HepG2 (cell line): ENCODE data around the gene MRPL54. TPM values are rescaled to one million over a fixed set of nuclear protein-coding genes. Genes with fewer than 3 reads are reported as not detected.

Source experiments
- AGO1 ChIP-seq: fragments of 200-400 bp; formaldehyde crosslinking; IDR thresholded peaks from 2 replicates; pipeline ENCODE4 v1.6.1; 2017; ENCODE audit warnings: mild to moderate bottlenecking, low read depth, low read length, moderate library complexity; ENCODE audit not compliant: poor library complexity, severe bottlenecking
- ARID2 ChIP-seq: sonication (generic); formaldehyde crosslinking; IDR thresholded peaks from 2 replicates; pipeline ENCODE4 v1.8.1; 2022; ENCODE audit warnings: mild to moderate bottlenecking, missing genetic modification reagents, borderline replicate concordance
- ATF1 ChIP-seq: IDR thresholded peaks from 2 replicates; pipeline ENCODE4 v1.6.1; 2016; ENCODE audit warnings: mild to moderate bottlenecking, control low read depth
- DNMT1 ChIP-seq: sonication (generic); formaldehyde crosslinking; IDR thresholded peaks from 2 replicates; pipeline ENCODE4 v1.5.1; 2020; ENCODE audit warnings: mild to moderate bottlenecking, missing genetic modification reagents
- ETV5 ChIP-seq: IDR thresholded peaks from 2 replicates; pipeline ENCODE4 v1.6.1; 2018; ENCODE audit warnings: missing biosample characterization, missing genetic modification reagents, inconsistent platforms, borderline replicate concordance
- FOXC1 ChIP-seq: sonication (generic); formaldehyde crosslinking; IDR thresholded peaks from 2 replicates; pipeline ENCODE4 v1.8.0; 2022; ENCODE audit warnings: mild to moderate bottlenecking, missing genetic modification reagents, borderline replicate concordance
- GRHL1 ChIP-seq: sonication (generic); formaldehyde crosslinking; conservative IDR thresholded peaks from 2 replicates; pipeline ENCODE4 v1.8.0; 2022; ENCODE audit warnings: missing genetic modification reagents
- HIVEP1 ChIP-seq: sonication (generic); formaldehyde crosslinking; IDR thresholded peaks from 2 replicates; pipeline ENCODE4 v1.4.0; 2020; ENCODE audit warnings: mild to moderate bottlenecking, missing genetic modification reagents
- HOXA3 ChIP-seq: sonication (generic); formaldehyde crosslinking; IDR thresholded peaks from 2 replicates; pipeline ENCODE4 v1.5.0; 2020; ENCODE audit warnings: missing genetic modification reagents
- IRF1 ChIP-seq: sonication (generic); formaldehyde crosslinking; IDR thresholded peaks from 2 replicates; pipeline ENCODE4 v1.4.0; 2020; ENCODE audit warnings: low read depth, mild to moderate bottlenecking, missing genetic modification reagents
- MAZ ChIP-seq, 2 experiments: sonication (generic) in 1 of 2; formaldehyde crosslinking in 1 of 2; IDR thresholded peaks; 2 replicates each; pipeline versions ENCODE4 v1.5.0 to v1.6.1; 2012 to 2020; ENCODE audit warnings: low read depth in 2 of 2, mild to moderate bottlenecking in 2 of 2, borderline replicate concordance in 1 of 2, improper control_type of control experiment in 1 of 2, low read length in 1 of 2, missing genetic modification reagents in 1 of 2, moderate library complexity in 1 of 2
- MIER2 ChIP-seq: IDR thresholded peaks from 2 replicates; pipeline ENCODE4 v1.6.1; 2016; ENCODE audit warnings: missing biosample characterization, missing genetic modification reagents
- MTA1 ChIP-seq: sonication (generic); formaldehyde crosslinking; IDR thresholded peaks from 2 replicates; pipeline ENCODE4 v1.4.0; 2020; ENCODE audit warnings: missing genetic modification reagents, mild to moderate bottlenecking, borderline replicate concordance
- MYC ChIP-seq: sonication (generic); formaldehyde crosslinking; IDR thresholded peaks from 2 replicates; pipeline ENCODE4 v1.9.0; 2021; ENCODE audit warnings: missing genetic modification reagents, borderline replicate concordance
- NR2C2 ChIP-seq: sonication (generic); formaldehyde crosslinking; IDR thresholded peaks from 2 replicates; pipeline ENCODE4 v1.4.0; 2020; ENCODE audit warnings: missing genetic modification reagents, mild to moderate bottlenecking, moderate library complexity, borderline replicate concordance
- THRA ChIP-seq: sonication (generic); formaldehyde crosslinking; IDR thresholded peaks from 2 replicates; pipeline ENCODE4 v1.4.0; 2020; ENCODE audit warnings: missing genetic modification reagents, borderline replicate concordance
- TOE1 ChIP-seq: sonication (generic); formaldehyde crosslinking; IDR thresholded peaks from 2 replicates; pipeline ENCODE4 v1.4.0; 2020; ENCODE audit warnings: mild to moderate bottlenecking, missing genetic modification reagents
- ZBTB14 ChIP-seq: sonication (generic); formaldehyde crosslinking; IDR thresholded peaks from 2 replicates; pipeline ENCODE4 v1.4.0; 2020; ENCODE audit warnings: missing genetic modification reagents
- ZMAT3 ChIP-seq: sonication (generic); formaldehyde crosslinking; conservative IDR thresholded peaks from 2 replicates; pipeline ENCODE4 v1.7.0; 2021; ENCODE audit warnings: missing genetic modification reagents
- ZNF251 ChIP-seq: sonication (generic); formaldehyde crosslinking; IDR thresholded peaks from 2 replicates; pipeline ENCODE4 v1.9.0; 2021; ENCODE audit warnings: mild to moderate bottlenecking, missing genetic modification reagents
- ZNF282 ChIP-seq: fragments of 450-650 bp; IDR thresholded peaks from 2 replicates; pipeline ENCODE4 v1.6.1; 2018; ENCODE audit not compliant: partially characterized antibody
- ZNF619 ChIP-seq: sonication (generic); formaldehyde crosslinking; IDR thresholded peaks from 2 replicates; pipeline ENCODE4 v1.4.0; 2020; ENCODE audit warnings: mild to moderate bottlenecking, missing genetic modification reagents
- ZSCAN31 ChIP-seq: sonication (generic); formaldehyde crosslinking; IDR thresholded peaks from 2 replicates; pipeline ENCODE4 v1.5.0; 2020; ENCODE audit warnings: low read depth, mild to moderate bottlenecking, missing genetic modification reagents
- polyA plus RNA-seq, 8 experiments: library from polyadenylated mRNA; depleted of rRNA in 3 of 8; stranded (reverse) in 7 of 8; unstranded in 1 of 8; fragments of >200 nt; fragmentation: Illumina TruSeq in 4 of 8; extraction: Trizol in 4 of 8; gene quantifications; 2 replicates each; pipeline versions ENCODE4 v1.2.1 to v1.2.3, GENCODE V29; 2011 to 2016; ENCODE audit warnings: low read depth in 4 of 8, missing spikeins in 1 of 8, mixed read lengths in 1 of 8; ENCODE audit not compliant: insufficient read depth in 1 of 8
- total RNA-seq, 5 experiments: library from RNA; depleted of rRNA; stranded (reverse); fragments of >200 nt; fragmentation: Illumina TruSeq; extraction: Trizol; gene quantifications; 2 replicates each; pipeline ENCODE4 v1.2.3, GENCODE V29; 2016; ENCODE audit warnings: low read depth in 1 of 5

The MRPL54 gene
- total and polyA plus RNA-seq, 2 of the 13 experiments (the other 11 are each of a cell fraction or from before 2014, with no cell fraction given) = 36.8 to 66.9 TPM

GRCh38 chr19:3762501-3763459 is at the start of gene MRPL54 (continued):
- no peak for TF ChIP-seq GRHL1 (CRISPR knock-in tag)
- TF ChIP-seq ATF1 = peak; percentile 95
- no peak for TF ChIP-seq ZBTB14
- TF ChIP-seq HOXA3 = peak; percentile 97
- 0 out of 2 replicates have a peak, but pooled peaks have one; percentile 37 for TF ChIP-seq ARID2
- no peak for TF ChIP-seq ZNF251 (CRISPR knock-in tag)
- peak; percentile 78 for TF ChIP-seq HIVEP1
- no peak for TF ChIP-seq ZNF619 (CRISPR knock-in tag)
- TF ChIP-seq AGO1 = no peak
- peak; percentile 22; the same call in 1 of the 2 replicates for TF ChIP-seq NR2C2 (CRISPR knock-in tag)
- TF ChIP-seq TOE1 (CRISPR knock-in tag) = no peak
- TF ChIP-seq DNMT1 = no peak
- TF ChIP-seq MAZ (IDR thresholded peaks at IDR 0.05; ENCODE audit: borderline replicate concordance, low read depth, low read length) = 0 out of 2 replicates have a peak, but pooled peaks have one; percentile 19
- TF ChIP-seq MAZ (CRISPR knock-in tag; IDR thresholded peaks at IDR 0.05; ENCODE audit: low read depth) = peak; percentile 81
- TF ChIP-seq MYC (CRISPR knock-in tag) = peak; percentile 77; the same call in 1 of the 2 replicates
- TF ChIP-seq MTA1 (CRISPR knock-in tag) = no peak
- TF ChIP-seq ZMAT3 (CRISPR knock-in tag) = 0 out of 2 replicates have a peak, but pooled peaks have one; percentile 57
- TF ChIP-seq ETV5 (CRISPR knock-in tag) = peak; percentile 82
- no peak for TF ChIP-seq IRF1 (CRISPR knock-in tag)
- peak; percentile 31; the same call in 1 of the 2 replicates for TF ChIP-seq MIER2 (CRISPR knock-in tag)
- peak; percentile 34 for TF ChIP-seq FOXC1
- TF ChIP-seq ZSCAN31 (CRISPR knock-in tag) = peak; percentile 71; the same call in 1 of the 2 replicates
- TF ChIP-seq THRA (CRISPR knock-in tag) = no peak
- no peak for TF ChIP-seq ZNF282
